DND-41 (cell line): ENCODE measurements around the gene FGF18.

ENCODE experiments used
- ATAC-seq: fragments of 200-7000 bp; cut with Tn5 transposase; 3 replicates; pipeline ENCODE4 v1.9.1; 2021; ENCODE audit warnings: low read depth; ENCODE audit not compliant: insufficient read depth
- DNase-seq: peaks from one replicate; pipeline ENCODE4 v3.0.0-alpha.2; 2020
- H2AFZ ChIP-seq: 2 replicates; pipeline ENCODE4 v1.6.0; 2012; ENCODE audit warnings: low read depth, low read length
- H3K27ac ChIP-seq: 2 replicates; pipeline ENCODE4 v1.5.1; 2012; ENCODE audit warnings: low read length, inconsistent platforms
- H3K27me3 ChIP-seq: fragments of 200-600 bp; sonication (generic); 2 replicates; pipeline ENCODE4 v1.6.0; 2012; ENCODE audit warnings: low read length, mild to moderate bottlenecking, inconsistent platforms; ENCODE audit not compliant: insufficient read depth, poor library complexity
- H3K36me3 ChIP-seq: 2 replicates; pipeline ENCODE4 v1.5.1; 2012; ENCODE audit warnings: low read length, inconsistent platforms; ENCODE audit not compliant: insufficient read depth
- H3K4me1 ChIP-seq: 2 replicates; pipeline ENCODE4 v1.5.1; 2012; ENCODE audit warnings: mild to moderate bottlenecking, low read length; ENCODE audit not compliant: insufficient read depth
- H3K4me2 ChIP-seq: 2 replicates; pipeline ENCODE4 v1.6.0; 2012; ENCODE audit warnings: mild to moderate bottlenecking, moderate library complexity, low read length, inconsistent platforms; ENCODE audit not compliant: insufficient read depth
- H3K4me3 ChIP-seq, 2 experiments: fragments of 200-600 bp in 1 of 2; shearing (Covaris generic) in 1 of 2; 2 replicates each; pipeline ENCODE4 v1.5.1; 2012 to 2016; ENCODE audit warnings: inconsistent platforms in 2 of 2, low read length in 2 of 2, mild to moderate bottlenecking in 2 of 2, low read depth in 1 of 2, moderate library complexity in 1 of 2
- H3K79me2 ChIP-seq: 2 replicates; pipeline ENCODE4 v1.6.0; 2012; ENCODE audit warnings: low read length, inconsistent platforms; ENCODE audit not compliant: insufficient read depth
- H3K9ac ChIP-seq: 2 replicates; pipeline ENCODE4 v1.6.0; 2012; ENCODE audit warnings: low read depth, mild to moderate bottlenecking, inconsistent platforms, low read length, moderate library complexity
- H3K9me3 ChIP-seq: 2 replicates; pipeline ENCODE4 v1.5.1; 2012; ENCODE audit warnings: low read length, moderate library complexity, mild to moderate bottlenecking, inconsistent platforms; ENCODE audit not compliant: insufficient read depth, severe bottlenecking
- H4K20me1 ChIP-seq: 2 replicates; pipeline ENCODE4 v1.6.0; 2012; ENCODE audit warnings: low read length; ENCODE audit not compliant: insufficient read depth
- CTCF ChIP-seq: IDR thresholded peaks from 2 replicates; pipeline ENCODE4 v1.5.1; 2012; ENCODE audit warnings: borderline replicate concordance, low read length, moderate library complexity, mild to moderate bottlenecking; ENCODE audit not compliant: poor library complexity, severe bottlenecking; ENCODE audit errors: extremely low read depth
- EZH2 ChIP-seq: IDR thresholded peaks from 3 replicates; pipeline ENCODE4 v1.6.1; 2012; ENCODE audit warnings: borderline replicate concordance, low read depth, mild to moderate bottlenecking, moderate library complexity, low read length, inconsistent platforms; ENCODE audit not compliant: severe bottlenecking

The FGF18 gene

GRCh38 chr5:171480239-171480638 lies 60.8 kb downstream of the FGF18 start:
- no peaks in the 10 kb centered on the region for H3K36me3 ChIP-seq
- H3K4me1 ChIP-seq = no peaks in the 10 kb centered on the region
- H3K9ac ChIP-seq = no peak overlapping the region
- H4K20me1 ChIP-seq = no peaks in the 10 kb centered on the region
- H3K27me3 ChIP-seq = peaks cover 3% of the 10 kb centered on the region
- TF ChIP-seq CTCF (no peak), EZH2 (no peak)
- DNase-seq (no peak), ATAC-seq (no peak)
- no peaks in the 10 kb centered on the region for H3K9me3 ChIP-seq
- H3K79me2 ChIP-seq = no peaks in the 10 kb centered on the region
- no peak overlapping the region for H2AFZ ChIP-seq
- H3K4me2 ChIP-seq = no peak overlapping the region
- H3K27ac ChIP-seq = no peak overlapping the region
- H3K4me3 ChIP-seq = no peak overlapping the region

GRCh38 chr5:171481571-171482433 lies 62.4 kb downstream of the FGF18 start:
- no peak overlapping the region for H2AFZ ChIP-seq
- TF ChIP-seq CTCF = no peak
- no peak for TF ChIP-seq EZH2
- H4K20me1 ChIP-seq = no peaks in the 10 kb centered on the region
- no peak for DNase-seq
- no peak overlapping the region for H3K9ac ChIP-seq
- no peaks in the 10 kb centered on the region for H3K36me3 ChIP-seq
- no peak overlapping the region for H3K27ac ChIP-seq
- no peaks in the 10 kb centered on the region for H3K9me3 ChIP-seq
- H3K79me2 ChIP-seq = no peaks in the 10 kb centered on the region
- no peaks in the 10 kb centered on the region for H3K4me1 ChIP-seq
- H3K27me3 ChIP-seq = no peaks in the 10 kb centered on the region
- ATAC-seq = no peak
- no peak overlapping the region for H3K4me3 ChIP-seq
- H3K4me2 ChIP-seq = no peak overlapping the region

GRCh38 chr5:171482434-171482730 lies 62.9 kb downstream of the FGF18 start:
- H3K4me1 ChIP-seq = no peaks in the 10 kb centered on the region
- H3K4me3 ChIP-seq = no peak overlapping the region
- no peaks in the 10 kb centered on the region for H3K9me3 ChIP-seq
- H3K27ac ChIP-seq = no peak overlapping the region
- TF ChIP-seq EZH2 (no peak), CTCF (no peak)
- H3K79me2 ChIP-seq = no peaks in the 10 kb centered on the region
- no peaks in the 10 kb centered on the region for H3K27me3 ChIP-seq
- H2AFZ ChIP-seq = no peak overlapping the region
- H3K9ac ChIP-seq = no peak overlapping the region
- ATAC-seq = no peak
- no peak overlapping the region for H3K4me2 ChIP-seq
- H3K36me3 ChIP-seq = no peaks in the 10 kb centered on the region
- DNase-seq = no peak
- no peaks in the 10 kb centered on the region for H4K20me1 ChIP-seq
